ENCODE results near the gene CELA2A. TPM values are rescaled to one million over a fixed set of nuclear protein-coding genes. Genes with fewer than 3 reads are reported as not detected.
A peak's percentile ranks its signal among the peaks of the same experiment; 100 is the strongest.

The CELA2A gene
- total and polyA plus RNA-seq, 2 donors (not counting 1 experiment from before 2014, with no cell fraction given): not detected

- H3K4me2 ChIP-seq (ENCODE audit: extremely low read depth, insufficient read depth, low read length): peak within 1 kb of the TSS; percentile 90
- H3K36me3 ChIP-seq (ENCODE audit: control insufficient read depth, insufficient read depth, low read length): no peaks in the 10 kb centered on the region
- H3K9me3 ChIP-seq (ENCODE audit: control insufficient read depth, insufficient read depth, low read depth, low read length): no peaks in the 10 kb centered on the region
- no peaks in the 10 kb centered on the region for H3K27me3 ChIP-seq (ENCODE audit: control insufficient read depth, insufficient read depth, low read length)
- DNase-seq (ENCODE audit: low read depth in 2 of 2): peak; percentile 66 to 71
- peak within 1 kb of the TSS; percentile 61 to 84 (median 72) for H3K4me3 ChIP-seq (replicated peaks in 1 of 4; ENCODE audit: control extremely low read depth in 1 of 4, insufficient read depth in 1 of 4, low read depth in 3 of 4, low read length in 4 of 4)
- H2AFZ ChIP-seq (ENCODE audit: low read length): peak within 1 kb of the TSS; percentile 12
- no peaks in the 10 kb centered on the region for H4K20me1 ChIP-seq (ENCODE audit: control insufficient read depth, extremely low read depth, insufficient read depth, low read length)
- H3K4me1 ChIP-seq (ENCODE audit: control insufficient read depth, extremely low read depth, insufficient read depth, low read length): peaks cover 17% of the 10 kb centered on the region
- TF ChIP-seq CTCF (conservative IDR thresholded peaks at IDR 0.05 in 1 of 2, IDR thresholded peaks at IDR 0.05 in 1 of 2; ENCODE audit: low read depth in 1 of 2, low read length in 2 of 2): no peak
- H3K79me2 ChIP-seq (ENCODE audit: control insufficient read depth, insufficient read depth, low read length): peaks cover 41% of the 10 kb centered on the region
- peak within 1 kb of the TSS; percentile 85 for H3K9ac ChIP-seq (ENCODE audit: insufficient read depth, low read length)
- H3K27ac ChIP-seq (ENCODE audit: insufficient read depth, low read length): peak within 1 kb of the TSS; percentile 69
Observed at GRCh38 chr1:15409388-15410222, 46.9 kb upstream of the CELA2A start, which contains the start of gene EFHD2. Gene EFHD2, plus strand, starts transcription at chr1:15409888. Its CDS starts 84 bp downstream, at chr1:15409972.

DNA sequence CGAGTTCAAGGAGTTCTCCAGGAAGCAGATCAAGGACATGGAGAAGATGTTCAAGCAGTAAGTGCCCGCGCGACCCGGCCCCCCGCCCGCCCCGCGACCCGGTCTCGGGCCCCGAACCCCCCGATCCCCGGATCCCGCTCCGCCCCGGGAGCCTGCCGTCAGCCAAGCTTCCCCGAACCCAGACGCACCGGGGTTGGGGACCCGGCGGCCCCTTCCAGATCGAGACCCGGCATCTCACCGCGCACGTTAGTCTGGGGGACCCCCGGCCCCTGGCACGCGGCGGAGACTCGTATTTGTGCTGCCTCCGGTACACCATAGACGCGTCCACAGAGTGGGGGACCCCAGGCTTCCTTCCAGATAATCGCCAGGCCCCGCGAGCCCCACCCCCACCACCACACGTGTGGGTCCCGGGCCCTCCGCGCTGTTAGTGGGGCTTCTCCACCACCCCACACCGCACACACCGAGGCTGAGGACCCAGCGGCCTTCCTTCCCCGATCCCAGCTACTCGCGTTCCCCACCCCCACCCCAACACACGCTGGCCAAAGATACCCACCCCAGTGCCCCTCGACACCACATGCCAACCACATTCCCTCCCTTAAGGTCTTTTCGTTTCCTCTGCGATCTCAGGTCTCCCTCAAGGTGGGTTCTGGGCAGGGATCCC, 46.2 kb upstream of the CELA2A start:
- Histone ChIP-seq H3K27me3 (ENCODE audit: control insufficient read depth, insufficient read depth, low read length) (no peaks in the 10 kb centered on the region), H3K9me3 (ENCODE audit: control insufficient read depth, insufficient read depth, low read depth, low read length) (no peaks in the 10 kb centered on the region), H3K36me3 (ENCODE audit: control insufficient read depth, insufficient read depth, low read length) (no peaks in the 10 kb centered on the region), H3K4me3 (replicated peaks in 1 of 4; ENCODE audit: control extremely low read depth in 1 of 4, insufficient read depth in 1 of 4, low read depth in 3 of 4, low read length in 4 of 4) (peak overlapping the region; percentile 61 to 84 (median 72)), H3K79me2 (ENCODE audit: control insufficient read depth, insufficient read depth, low read length) (peaks cover 43% of the 10 kb centered on the region), H3K4me2 (ENCODE audit: extremely low read depth, insufficient read depth, low read length) (peak overlapping the region; percentile 90), H3K27ac (ENCODE audit: insufficient read depth, low read length) (peak overlapping the region; percentile 69), H3K4me1 (ENCODE audit: control insufficient read depth, extremely low read depth, insufficient read depth, low read length) (peaks cover 17% of the 10 kb centered on the region), H3K9ac (ENCODE audit: insufficient read depth, low read length) (peak overlapping the region; percentile 85), H4K20me1 (ENCODE audit: control insufficient read depth, extremely low read depth, insufficient read depth, low read length) (no peaks in the 10 kb centered on the region), H2AFZ (ENCODE audit: low read length) (no peak overlapping the region)
- TF ChIP-seq EZH2 (IDR thresholded peaks at IDR 0.05; ENCODE audit: low read length, missing control alignments) (no peak), CTCF (conservative IDR thresholded peaks at IDR 0.05 in 1 of 2, IDR thresholded peaks at IDR 0.05 in 1 of 2; ENCODE audit: low read depth in 1 of 2, low read length in 2 of 2) (no peak)
- DNase-seq (ENCODE audit: low read depth in 2 of 2): no peak

- peak overlapping the region; percentile 90 for H3K4me2 ChIP-seq (ENCODE audit: extremely low read depth, insufficient read depth, low read length)
- H2AFZ ChIP-seq (ENCODE audit: low read length): no peak overlapping the region
- H3K4me3 ChIP-seq (replicated peaks in 1 of 4; ENCODE audit: control extremely low read depth in 1 of 4, insufficient read depth in 1 of 4, low read depth in 3 of 4, low read length in 4 of 4): peak overlapping the region; percentile 61 to 84 (median 72)
- no peaks in the 10 kb centered on the region for H3K36me3 ChIP-seq (ENCODE audit: control insufficient read depth, insufficient read depth, low read length)
- no peaks in the 10 kb centered on the region for H3K27me3 ChIP-seq (ENCODE audit: control insufficient read depth, insufficient read depth, low read length)
- peaks cover 43% of the 10 kb centered on the region for H3K79me2 ChIP-seq (ENCODE audit: control insufficient read depth, insufficient read depth, low read length)
- H3K9ac ChIP-seq (ENCODE audit: insufficient read depth, low read length): peak overlapping the region; percentile 85
- no peak for TF ChIP-seq EZH2 (IDR thresholded peaks at IDR 0.05; ENCODE audit: low read length, missing control alignments)
- no peak for TF ChIP-seq CTCF (conservative IDR thresholded peaks at IDR 0.05 in 1 of 2, IDR thresholded peaks at IDR 0.05 in 1 of 2; ENCODE audit: low read depth in 1 of 2, low read length in 2 of 2)
- DNase-seq (ENCODE audit: low read depth in 2 of 2): no peak
- H3K27ac ChIP-seq (ENCODE audit: insufficient read depth, low read length): peak overlapping the region; percentile 69
- peaks cover 20% of the 10 kb centered on the region for H3K4me1 ChIP-seq (ENCODE audit: control insufficient read depth, extremely low read depth, insufficient read depth, low read length)
- H3K9me3 ChIP-seq (ENCODE audit: control insufficient read depth, insufficient read depth, low read depth, low read length): no peaks in the 10 kb centered on the region
- H4K20me1 ChIP-seq (ENCODE audit: control insufficient read depth, extremely low read depth, insufficient read depth, low read length): no peaks in the 10 kb centered on the region
Observed at GRCh38 chr1:15410884-15411245, 45.7 kb upstream of the CELA2A start.
